Spleen (tissue), 7 donors: ENCODE results near the gene SH3RF1.

Experiments used
- POLR2A ChIP-seq, 3 donors: fragments of 450-650 bp; IDR thresholded peaks; one replicate each; pipeline ENCODE4 v1.5.1; 2017; ENCODE audit warnings: antibody characterized with exemption in 3 of 3, mild to moderate bottlenecking in 1 of 3
- POLR2AphosphoS5 ChIP-seq, 3 donors: sonication (generic); formaldehyde crosslinking; IDR thresholded peaks; one replicate each; pipeline ENCODE4 v1.5.1; 2017; ENCODE audit warnings: antibody characterized with exemption in 3 of 3
- TF ChIP-seq, protein P1 (sequence below), 11 experiments: fragments of 200-600 bp in 7 of 11; fragments of 450-650 bp in 4 of 11; sonication (generic) in 4 of 11; IDR thresholded peaks in 8 of 11; conservative IDR thresholded peaks in 3 of 11; 1 replicate in 7 of 11; 2 replicates in 4 of 11; pipeline versions ENCODE4 v1.4.0 to v1.8.0; 2016 to 2021; ENCODE audit warnings: antibody characterized with exemption in 11 of 11, inconsistent platforms in 4 of 11, mild to moderate bottlenecking in 1 of 11
- donor health status: DM: no; HTN: no; CAD: no; lungs with moderate emphysema.
- donor health status: DM: no; HTN: no; CAD: no.
- donor health status: DM: no; HTN: no; CAD: no.

DNA sequence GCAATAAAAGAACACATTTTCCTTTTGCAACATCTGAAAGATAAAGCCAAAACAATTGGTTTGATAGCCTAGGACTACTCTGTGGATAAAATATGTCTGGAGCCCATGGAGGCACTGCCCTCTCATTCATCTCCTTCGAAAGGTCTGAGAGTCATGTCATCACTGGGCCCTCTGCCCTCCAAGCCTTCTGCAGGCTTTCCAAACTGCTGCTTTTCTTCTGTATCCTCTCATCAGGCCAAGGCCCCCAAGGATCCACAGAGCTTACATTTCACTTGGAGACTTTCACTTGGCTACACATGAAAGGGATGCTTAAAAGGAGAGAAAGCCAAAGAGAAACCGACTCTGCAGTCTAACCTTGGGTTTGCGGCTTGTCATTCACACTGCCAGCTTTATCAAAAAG is 109.9 kb downstream of the SH3RF1 start:
- TF ChIP-seq, protein P1, sequence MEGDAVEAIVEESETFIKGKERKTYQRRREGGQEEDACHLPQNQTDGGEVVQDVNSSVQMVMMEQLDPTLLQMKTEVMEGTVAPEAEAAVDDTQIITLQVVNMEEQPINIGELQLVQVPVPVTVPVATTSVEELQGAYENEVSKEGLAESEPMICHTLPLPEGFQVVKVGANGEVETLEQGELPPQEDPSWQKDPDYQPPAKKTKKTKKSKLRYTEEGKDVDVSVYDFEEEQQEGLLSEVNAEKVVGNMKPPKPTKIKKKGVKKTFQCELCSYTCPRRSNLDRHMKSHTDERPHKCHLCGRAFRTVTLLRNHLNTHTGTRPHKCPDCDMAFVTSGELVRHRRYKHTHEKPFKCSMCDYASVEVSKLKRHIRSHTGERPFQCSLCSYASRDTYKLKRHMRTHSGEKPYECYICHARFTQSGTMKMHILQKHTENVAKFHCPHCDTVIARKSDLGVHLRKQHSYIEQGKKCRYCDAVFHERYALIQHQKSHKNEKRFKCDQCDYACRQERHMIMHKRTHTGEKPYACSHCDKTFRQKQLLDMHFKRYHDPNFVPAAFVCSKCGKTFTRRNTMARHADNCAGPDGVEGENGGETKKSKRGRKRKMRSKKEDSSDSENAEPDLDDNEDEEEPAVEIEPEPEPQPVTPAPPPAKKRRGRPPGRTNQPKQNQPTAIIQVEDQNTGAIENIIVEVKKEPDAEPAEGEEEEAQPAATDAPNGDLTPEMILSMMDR (IDR thresholded peaks at IDR 0.05 in 8 of 11, conservative IDR thresholded peaks at IDR 0.05 in 3 of 11), result no peak
- TF ChIP-seq POLR2A (IDR thresholded peaks at IDR 0.05), result no peak
- no peak for TF ChIP-seq POLR2AphosphoS5 (IDR thresholded peaks at IDR 0.05)
